Muscle layer of duodenum (tissue), 2 donors: ENCODE measurements around the gene CTH.

Experiments
- H3K27ac ChIP-seq: one replicate; pipeline ENCODE4 v1.7.0; 2013; ENCODE audit warnings: mild to moderate bottlenecking, low read length
- H3K27me3 ChIP-seq: one replicate; pipeline ENCODE4 v1.7.0; 2013; ENCODE audit warnings: low read depth, mild to moderate bottlenecking, control low read depth, low read length
- H3K36me3 ChIP-seq, 2 donors: one replicate each; pipeline ENCODE4 v1.7.0; 2013; ENCODE audit warnings: low read length in 2 of 2, control low read depth in 1 of 2, mild to moderate bottlenecking in 1 of 2; ENCODE audit not compliant: insufficient read depth in 2 of 2, control insufficient read depth in 1 of 2
- H3K4me1 ChIP-seq, 2 donors: one replicate each; pipeline ENCODE4 v1.7.0; 2013; ENCODE audit warnings: low read length in 2 of 2, mild to moderate bottlenecking in 2 of 2, control low read depth in 1 of 2, moderate library complexity in 1 of 2; ENCODE audit not compliant: insufficient read depth in 2 of 2, control insufficient read depth in 1 of 2
- H3K4me3 ChIP-seq, 2 donors: one replicate each; pipeline ENCODE4 v1.7.0; 2013; ENCODE audit warnings: low read length in 2 of 2, low read depth in 1 of 2, mild to moderate bottlenecking in 1 of 2
- H3K9me3 ChIP-seq, 2 donors: one replicate each; pipeline ENCODE4 v1.7.0; 2013; ENCODE audit warnings: low read length in 2 of 2, control low read depth in 1 of 2, mild to moderate bottlenecking in 1 of 2; ENCODE audit not compliant: control insufficient read depth in 1 of 2
- donor health status: healthy.

The CTH gene

DNA sequence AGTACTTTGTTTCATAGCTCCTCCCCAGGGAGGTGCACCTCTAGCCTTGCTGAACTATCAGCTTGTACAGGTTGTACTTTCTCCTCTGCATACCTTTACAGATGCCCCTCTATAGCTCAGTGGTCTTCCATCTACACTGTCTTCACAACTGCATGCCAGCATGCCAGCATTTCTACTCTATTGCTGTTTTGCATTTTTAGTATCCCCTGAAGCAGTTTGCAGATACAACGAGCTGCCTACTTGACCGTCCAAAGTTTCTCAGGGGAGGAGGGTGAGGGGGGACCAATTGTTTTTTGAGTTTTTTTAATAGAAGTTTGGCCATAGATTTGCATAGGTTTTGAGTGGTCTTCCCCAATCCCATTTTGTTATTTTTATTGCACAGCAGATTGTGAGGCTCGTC lies 27.6 kb upstream of the CTH start:
- Histone ChIP-seq H3K36me3 (no peaks in the 10 kb centered on the region), H3K4me3 (no peak overlapping the region), H3K9me3 (no peaks in the 10 kb centered on the region), H3K27ac (no peak overlapping the region), H3K4me1 (no peaks in the 10 kb centered on the region), H3K27me3 (no peaks in the 10 kb centered on the region)

DNA sequence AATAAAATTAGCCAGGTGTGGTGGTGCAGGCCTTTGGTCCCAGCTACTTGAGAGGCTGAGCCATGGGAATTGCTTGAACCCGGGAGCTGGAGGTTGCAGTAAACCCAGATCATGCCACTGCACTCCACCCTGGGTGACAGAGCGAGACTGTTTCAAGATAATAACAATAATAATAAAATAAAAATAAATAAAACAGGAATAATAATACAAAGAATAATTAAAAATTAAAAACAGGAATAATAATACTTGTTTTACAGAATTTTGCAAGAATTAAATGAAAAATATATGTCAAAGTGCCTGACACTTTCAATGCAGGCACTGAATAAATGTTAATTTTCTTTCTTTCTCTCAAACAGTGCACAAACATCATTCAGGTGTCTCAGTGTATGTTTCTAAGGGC lies 26.5 kb upstream of the CTH start:
- no peaks in the 10 kb centered on the region for H3K36me3 ChIP-seq
- no peaks in the 10 kb centered on the region for H3K4me1 ChIP-seq
- H3K4me3 ChIP-seq = no peak overlapping the region
- no peaks in the 10 kb centered on the region for H3K27me3 ChIP-seq
- H3K27ac ChIP-seq = no peak overlapping the region
- no peaks in the 10 kb centered on the region for H3K9me3 ChIP-seq

DNA sequence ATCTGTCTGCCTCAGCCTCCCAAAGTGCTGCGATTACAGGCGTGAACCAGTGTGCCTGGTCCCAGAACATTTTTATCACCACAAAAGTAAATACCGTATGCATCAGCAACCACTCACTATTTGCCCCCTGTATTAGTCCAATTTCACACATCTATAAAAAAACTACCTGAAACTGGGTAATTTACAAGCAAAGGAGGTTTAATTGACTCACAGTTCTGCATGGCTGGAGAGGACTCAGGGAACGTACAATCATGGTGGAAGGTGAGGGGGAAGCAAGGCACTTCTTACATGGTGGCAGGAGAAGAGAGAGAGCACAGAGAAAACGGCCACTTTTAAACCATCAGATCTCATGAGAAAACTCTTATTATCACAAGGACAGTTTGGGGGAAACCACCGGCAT lies 25.6 kb upstream of the CTH start:
- Histone ChIP-seq H3K36me3 (no peaks in the 10 kb centered on the region), H3K27me3 (no peaks in the 10 kb centered on the region), H3K4me3 (no peak overlapping the region), H3K4me1 (no peaks in the 10 kb centered on the region), H3K27ac (no peak overlapping the region), H3K9me3 (no peaks in the 10 kb centered on the region)

DNA sequence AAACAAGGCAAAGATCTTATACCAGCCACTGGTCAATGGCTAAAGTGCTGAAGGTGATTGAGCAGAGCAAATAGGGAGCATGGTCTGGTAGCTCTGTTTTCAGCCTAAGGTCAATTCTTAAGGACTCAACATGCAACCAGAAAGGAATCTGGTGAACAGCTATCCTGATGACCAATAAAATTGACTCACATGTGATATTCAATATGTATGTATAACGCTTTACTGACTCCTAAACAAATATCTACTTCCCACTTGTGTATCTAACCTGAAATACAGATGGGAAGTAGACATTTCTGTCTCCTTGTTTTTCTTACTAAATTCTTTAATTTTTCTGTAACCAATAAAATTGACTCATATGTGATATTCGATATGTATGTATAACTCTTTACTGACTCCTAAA lies 24.9 kb upstream of the CTH start:
- Histone ChIP-seq H3K27me3 (no peaks in the 10 kb centered on the region), H3K9me3 (no peaks in the 10 kb centered on the region), H3K4me1 (no peaks in the 10 kb centered on the region), H3K27ac (no peak overlapping the region), H3K4me3 (no peak overlapping the region), H3K36me3 (no peaks in the 10 kb centered on the region)

DNA sequence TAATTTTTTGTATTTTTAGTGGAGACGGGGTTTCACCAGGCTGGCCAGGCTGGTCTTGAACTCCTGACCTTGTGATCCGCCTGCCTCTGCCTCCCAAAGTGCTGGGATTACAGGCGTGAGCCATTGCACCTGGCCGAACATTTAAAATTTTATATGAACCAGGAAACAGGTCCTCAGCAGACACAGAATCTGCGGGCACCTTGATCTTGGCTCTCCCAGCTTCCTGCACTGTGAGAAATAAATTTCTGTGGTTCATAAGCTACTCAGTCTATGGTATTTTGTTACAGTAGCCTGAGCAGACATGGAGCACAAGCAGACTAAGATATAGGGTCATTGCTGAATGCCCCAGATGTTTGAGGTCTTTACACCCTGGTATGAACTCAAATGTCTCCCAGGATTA lies 23.6 kb upstream of the CTH start:
- H3K9me3 ChIP-seq = no peaks in the 10 kb centered on the region
- H3K4me3 ChIP-seq = no peak overlapping the region
- H3K4me1 ChIP-seq = no peaks in the 10 kb centered on the region
- H3K27ac ChIP-seq = no peak overlapping the region
- no peaks in the 10 kb centered on the region for H3K36me3 ChIP-seq
- no peaks in the 10 kb centered on the region for H3K27me3 ChIP-seq

DNA sequence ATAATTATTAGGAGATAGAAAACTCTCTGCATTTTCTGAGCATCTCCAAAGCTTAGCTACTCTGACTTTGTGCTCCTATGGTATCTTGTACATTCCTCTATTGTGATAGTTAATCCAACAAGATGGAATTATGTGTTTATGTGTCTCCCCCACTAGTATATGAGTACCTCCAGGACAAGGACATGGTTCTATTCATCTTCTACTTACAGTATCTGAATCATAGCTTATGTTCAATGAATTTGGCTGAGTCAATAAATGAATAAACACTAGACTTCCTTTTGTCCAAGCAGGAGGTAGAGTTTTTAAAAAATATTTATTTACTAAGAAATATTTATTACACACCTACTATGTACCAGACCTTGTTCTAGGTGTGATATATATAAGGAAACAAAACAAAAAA lies 18.4 kb upstream of the CTH start:
- H3K9me3 ChIP-seq = no peaks in the 10 kb centered on the region

DNA sequence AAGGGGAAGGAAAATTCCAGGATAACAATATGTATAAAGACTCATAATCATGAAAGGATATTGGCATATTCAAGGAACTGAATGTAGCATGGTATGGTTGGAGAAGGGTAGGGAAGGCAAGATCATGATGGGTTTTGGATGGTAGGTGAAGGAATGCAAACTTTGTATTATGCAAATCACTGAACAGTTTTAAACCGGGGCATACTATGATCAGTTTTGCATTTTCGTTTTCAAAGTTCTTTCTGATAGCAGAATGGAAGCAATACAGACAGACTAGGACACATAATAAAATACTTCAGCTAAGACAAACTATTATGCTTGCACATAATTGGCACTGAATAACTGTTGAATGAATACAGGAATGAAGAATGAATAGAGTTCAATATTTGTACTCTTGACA lies 14.5 kb upstream of the CTH start:
- no peak overlapping the region for H3K4me3 ChIP-seq

More for the DNA sequence above, 18.4 kb upstream of the CTH start:
- Histone ChIP-seq H3K36me3 (no peaks in the 10 kb centered on the region), H3K27ac (no peak overlapping the region), H3K4me3 (no peak overlapping the region), H3K4me1 (no peaks in the 10 kb centered on the region), H3K27me3 (no peaks in the 10 kb centered on the region)

DNA sequence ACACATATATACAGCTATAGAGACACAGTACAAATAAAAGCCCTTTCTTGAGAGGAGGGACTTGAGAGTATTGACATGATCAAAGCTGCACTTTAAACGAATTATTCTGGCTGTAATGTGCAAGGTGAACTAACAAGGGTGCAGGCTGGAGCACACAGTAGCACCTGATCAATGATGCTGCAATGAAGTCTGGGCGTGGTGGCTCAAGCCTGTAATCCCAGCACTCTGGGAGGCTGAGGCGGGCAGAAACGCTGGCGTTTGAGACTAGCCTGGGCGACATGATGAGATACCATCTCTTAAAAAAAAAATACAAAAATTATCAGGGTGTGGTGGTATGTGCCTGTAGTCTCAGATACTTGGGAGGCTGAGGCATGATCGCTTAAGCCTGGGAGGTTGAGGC lies 14.1 kb upstream of the CTH start:
- no peak overlapping the region for H3K4me3 ChIP-seq
- no peaks in the 10 kb centered on the region for H3K27me3 ChIP-seq
- no peak overlapping the region for H3K27ac ChIP-seq
- no peaks in the 10 kb centered on the region for H3K4me1 ChIP-seq
- no peaks in the 10 kb centered on the region for H3K9me3 ChIP-seq
- H3K36me3 ChIP-seq = no peaks in the 10 kb centered on the region

More for the DNA sequence above, 14.5 kb upstream of the CTH start:
- H3K9me3 ChIP-seq = no peaks in the 10 kb centered on the region
- H3K36me3 ChIP-seq = no peaks in the 10 kb centered on the region
- no peaks in the 10 kb centered on the region for H3K27me3 ChIP-seq
- H3K4me1 ChIP-seq = no peaks in the 10 kb centered on the region
- H3K27ac ChIP-seq = no peak overlapping the region

DNA sequence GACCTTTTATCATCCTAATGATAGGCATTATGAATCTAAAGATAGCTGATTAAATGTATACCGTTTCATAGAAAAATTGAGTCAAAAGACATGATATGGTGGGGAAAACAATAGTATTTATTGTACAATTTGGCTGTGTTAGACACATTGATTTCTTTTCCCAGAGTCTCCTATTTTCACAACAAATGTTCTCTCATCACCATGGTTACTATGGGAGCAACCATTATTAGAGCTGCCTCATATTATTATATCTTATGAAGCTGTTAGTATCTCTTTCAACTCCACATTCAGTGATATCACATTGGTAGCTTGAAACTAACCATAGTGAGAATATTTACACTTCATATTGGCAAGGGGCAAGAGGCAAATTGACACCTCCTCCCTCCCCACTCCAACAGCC lies 10.7 kb upstream of the CTH start:
- no peak overlapping the region for H3K27ac ChIP-seq
- no peaks in the 10 kb centered on the region for H3K36me3 ChIP-seq
- no peaks in the 10 kb centered on the region for H3K9me3 ChIP-seq
- H3K4me1 ChIP-seq = no peaks in the 10 kb centered on the region
- no peak overlapping the region for H3K4me3 ChIP-seq
- H3K27me3 ChIP-seq = no peaks in the 10 kb centered on the region

DNA sequence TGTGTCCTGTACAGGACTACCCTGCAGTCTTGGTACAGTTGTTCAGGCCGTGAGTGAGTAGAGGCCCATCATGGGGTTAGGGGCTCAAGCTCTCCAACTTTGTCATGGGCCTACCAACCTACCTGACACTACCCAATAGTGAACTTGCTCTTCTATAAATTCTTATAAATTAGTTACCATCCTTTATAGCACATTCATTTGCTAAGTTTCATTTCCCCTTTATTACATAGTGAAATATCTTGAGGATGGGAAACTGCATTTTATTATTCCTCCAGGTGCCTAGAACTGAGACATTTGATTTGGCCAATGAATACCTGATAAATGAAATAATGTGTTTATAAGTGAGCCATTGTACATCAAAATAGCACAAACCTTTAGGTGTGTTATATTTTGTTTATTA lies 9.1 kb upstream of the CTH start:
- H3K27ac ChIP-seq = no peak overlapping the region
- H3K4me3 ChIP-seq = no peak overlapping the region
- no peaks in the 10 kb centered on the region for H3K36me3 ChIP-seq
- H3K4me1 ChIP-seq = no peaks in the 10 kb centered on the region
- H3K9me3 ChIP-seq = no peaks in the 10 kb centered on the region
- H3K27me3 ChIP-seq = no peaks in the 10 kb centered on the region

DNA sequence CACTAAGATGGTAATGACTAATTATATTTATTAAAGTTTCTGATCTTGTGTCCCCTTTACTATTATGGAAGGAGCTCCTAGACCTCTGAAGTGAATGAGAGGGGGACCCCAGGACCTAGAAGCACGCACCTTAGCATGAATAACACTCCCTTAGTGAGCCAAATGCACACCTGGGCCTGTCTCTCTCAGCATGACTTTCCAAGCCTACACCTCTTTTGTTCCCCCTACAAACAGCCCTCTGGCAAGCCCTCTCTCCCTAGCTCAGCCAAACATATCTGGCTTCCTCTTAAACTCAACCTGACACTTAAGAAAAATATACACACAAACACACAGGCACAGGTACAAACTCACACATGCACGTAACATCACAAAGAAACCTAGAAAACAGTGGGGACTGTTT lies 7.3 kb upstream of the CTH start:
- Histone ChIP-seq H3K9me3 (no peaks in the 10 kb centered on the region), H3K27ac (no peak overlapping the region), H3K27me3 (no peaks in the 10 kb centered on the region), H3K4me1 (no peaks in the 10 kb centered on the region), H3K36me3 (no peaks in the 10 kb centered on the region), H3K4me3 (no peak overlapping the region)

DNA sequence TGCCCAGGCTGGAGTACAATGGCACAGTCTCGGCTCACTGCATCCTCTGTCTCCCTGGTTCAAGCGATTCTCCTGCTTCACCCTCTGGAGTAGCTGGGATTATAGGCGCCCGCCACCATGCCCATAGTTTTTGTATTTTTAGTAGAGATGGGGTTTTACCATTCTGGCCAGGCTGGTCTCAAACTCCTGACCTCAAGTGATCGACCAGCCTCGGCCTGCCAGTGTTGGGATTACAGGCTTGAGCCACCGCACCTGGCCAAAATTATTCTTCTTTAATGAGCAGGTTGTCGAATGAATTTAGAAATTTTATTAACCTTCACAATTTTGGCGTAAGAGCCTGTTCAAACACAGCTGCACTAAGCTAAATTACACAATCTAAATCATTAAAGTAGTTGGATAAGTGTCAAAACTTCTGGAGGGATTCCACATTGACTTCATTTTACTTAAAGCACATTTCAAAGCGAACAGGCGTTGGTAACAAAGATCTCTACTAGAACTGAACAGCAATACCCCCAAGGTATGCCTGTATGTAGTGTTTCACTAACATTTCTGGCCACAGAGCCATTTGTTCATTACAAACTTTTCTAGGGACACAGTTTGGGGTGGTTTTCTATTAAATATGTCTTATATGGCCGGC lies 5.2 kb upstream of the CTH start:
- Histone ChIP-seq H3K9me3 (no peaks in the 10 kb centered on the region), H3K27me3 (no peaks in the 10 kb centered on the region), H3K4me1 (no peaks in the 10 kb centered on the region), H3K36me3 (no peaks in the 10 kb centered on the region), H3K4me3 (no peak overlapping the region), H3K27ac (no peak overlapping the region)
